SHP77 treated with DMSO at 0.1 percent for 48 hours (cell line): ENCODE results near the gene LAMA2.
A peak's percentile ranks its signal among the peaks of the same experiment; 100 is the strongest.

Experiments
- DNase-seq: peaks from one replicate; lab custom pipeline; 2025; lab: John Stamatoyannopoulos, UW

The LAMA2 gene

GRCh38 chr6:129184324-129184723, 301.4 kb downstream of the LAMA2 start:
- no peak for DNase-seq

- no peak for DNase-seq
These were observed 301.9 kb downstream of the LAMA2 start for GRCh38 chr6:129184808-129185366.

GRCh38 chr6:129186988-129187387, 304.1 kb downstream of the LAMA2 start:
- no peak for DNase-seq

- DNase-seq: no peak
These were observed 305.4 kb downstream of the LAMA2 start for GRCh38 chr6:129188306-129188705.

- DNase-seq: no peak
These were observed 305.9 kb downstream of the LAMA2 start for GRCh38 chr6:129188795-129189194.

GRCh38 chr6:129189266-129189665, 306.3 kb downstream of the LAMA2 start:
- DNase-seq: no peak

GRCh38 chr6:129191235-129191634, 308.3 kb downstream of the LAMA2 start:
- DNase-seq: no peak

- no peak for DNase-seq
These were observed 309.6 kb downstream of the LAMA2 start for GRCh38 chr6:129192458-129192989.

GRCh38 chr6:129194306-129194941, 311.5 kb downstream of the LAMA2 start:
- DNase-seq: no peak

- no peak for DNase-seq
These were observed 312.2 kb downstream of the LAMA2 start for GRCh38 chr6:129195161-129195560.

- DNase-seq: no peak
These were observed 312.7 kb downstream of the LAMA2 start for GRCh38 chr6:129195643-129196042.

- DNase-seq: no peak
These were observed 314.2 kb downstream of the LAMA2 start for GRCh38 chr6:129197154-129197553.

GRCh38 chr6:129200151-129200550, 317.2 kb downstream of the LAMA2 start:
- no peak for DNase-seq

GRCh38 chr6:129203190-129203900, 320.4 kb downstream of the LAMA2 start:
- DNase-seq: no peak

- peak; percentile 24 for DNase-seq
These were observed 323.9 kb downstream of the LAMA2 start for GRCh38 chr6:129206821-129207220.

GRCh38 chr6:129207832-129208231, 324.9 kb downstream of the LAMA2 start:
- DNase-seq: no peak

- DNase-seq: no peak
These were observed 325.6 kb downstream of the LAMA2 start for GRCh38 chr6:129208415-129209034.

- no peak for DNase-seq
These were observed 326.4 kb downstream of the LAMA2 start for GRCh38 chr6:129209355-129209754.

- DNase-seq: no peak
These were observed 327.7 kb downstream of the LAMA2 start for GRCh38 chr6:129210684-129211083.

GRCh38 chr6:129211626-129212025, 328.7 kb downstream of the LAMA2 start:
- no peak for DNase-seq

GRCh38 chr6:129212081-129212480, 329.1 kb downstream of the LAMA2 start:
- DNase-seq: no peak

- no peak for DNase-seq
These were observed 332.3 kb downstream of the LAMA2 start for GRCh38 chr6:129215246-129215645.
